Stomach (tissue), 4 donors: ENCODE measurements around the gene ZNF274.

Experiments
- CTCF ChIP-seq, 7 experiments: fragments of 450-650 bp in 4 of 7; fragments of 200-600 bp in 3 of 7; sonication (generic) in 3 of 7; IDR thresholded peaks; one replicate each; pipeline ENCODE4 v1.5.1; 2016 to 2019; ENCODE audit warnings: antibody characterized with exemption in 7 of 7, control low read depth in 2 of 7, mild to moderate bottlenecking in 1 of 7
- EP300 ChIP-seq: sonication (generic); formaldehyde crosslinking; IDR thresholded peaks from one replicate; pipeline ENCODE4 v1.6.1; 2017; ENCODE audit warnings: antibody characterized with exemption
- POLR2A ChIP-seq, 4 donors: fragments of 450-650 bp; IDR thresholded peaks; one replicate each; pipeline ENCODE4 v1.6.1; 2016; ENCODE audit warnings: antibody characterized with exemption in 4 of 4, control low read depth in 2 of 4, mild to moderate bottlenecking in 1 of 4, moderate library complexity in 1 of 4

- no peak for TF ChIP-seq CTCF (IDR thresholded peaks at IDR 0.05)
- TF ChIP-seq EP300: no peak
- no peak for TF ChIP-seq POLR2A (IDR thresholded peaks at IDR 0.05)
Observed at GRCh38 chr19:58209577-58209976, 26.7 kb downstream of the ZNF274 start.
